Spinal cord (tissue), 10 donors: ENCODE data around the gene R3HDM2. TPM values are rescaled to one million over a fixed set of nuclear protein-coding genes. Genes with fewer than 3 reads are reported as not detected.

Source experiments
- DNase-seq, 6 donors: peaks; one replicate each; pipeline versions ENCODE4 v3.0.0 to v3.0.0-alpha.2; 2013 to 2015; ENCODE audit warnings: low spot score in 6 of 6, low read depth in 4 of 6
- H3K27ac ChIP-seq: one replicate; pipeline ENCODE4 v1.5.1; 2013; ENCODE audit warnings: low read depth, low read length, control low read depth
- H3K27me3 ChIP-seq: one replicate; pipeline ENCODE4 v1.6.1; 2013; ENCODE audit warnings: low read length; ENCODE audit not compliant: control insufficient read depth, insufficient read depth
- H3K36me3 ChIP-seq: one replicate; pipeline ENCODE4 v1.6.1; 2013; ENCODE audit warnings: low read length; ENCODE audit not compliant: control insufficient read depth, insufficient read depth
- H3K4me1 ChIP-seq: one replicate; pipeline ENCODE4 v1.6.1; 2013; ENCODE audit warnings: low read length; ENCODE audit not compliant: control insufficient read depth, insufficient read depth
- H3K4me3 ChIP-seq: one replicate; pipeline ENCODE4 v1.5.1; 2013; ENCODE audit warnings: low read depth, low read length, control low read depth
- H3K9me3 ChIP-seq: one replicate; pipeline ENCODE4 v1.6.1; 2013; ENCODE audit warnings: low read length; ENCODE audit not compliant: control insufficient read depth, insufficient read depth
- WGBS: methylation state at CpG from one replicate; pipeline ENCODE4 v1.1.5; 2013; ENCODE audit warnings: missing lambda C conversion rate; ENCODE audit not compliant: insufficient coverage; 5-methylcytosine and 5-hydroxymethylcytosine counted together
- polyA plus RNA-seq, 2 donors: library from polyadenylated mRNA; unstranded; fragments of 120-200 nt; gene quantifications; one replicate each; pipeline ENCODE4 v1.2.1, GENCODE V29; 2013; ENCODE audit not compliant: insufficient read length in 2 of 2
- total RNA-seq, 2 donors: library from RNA; depleted of rRNA in 1 of 2; stranded (reverse); fragments of 120-200 nt in 1 of 2; fragments of >200 nt in 1 of 2; gene quantifications; one replicate each; pipeline versions ENCODE4 v1.2.3 to v1.2.4, GENCODE V29; 2013 to 2014
- donor health status: healthy.

Gene R3HDM2
- total and polyA plus RNA-seq, 4 donors = 42.7 to 98.2 (median 65.1) TPM

DNA sequence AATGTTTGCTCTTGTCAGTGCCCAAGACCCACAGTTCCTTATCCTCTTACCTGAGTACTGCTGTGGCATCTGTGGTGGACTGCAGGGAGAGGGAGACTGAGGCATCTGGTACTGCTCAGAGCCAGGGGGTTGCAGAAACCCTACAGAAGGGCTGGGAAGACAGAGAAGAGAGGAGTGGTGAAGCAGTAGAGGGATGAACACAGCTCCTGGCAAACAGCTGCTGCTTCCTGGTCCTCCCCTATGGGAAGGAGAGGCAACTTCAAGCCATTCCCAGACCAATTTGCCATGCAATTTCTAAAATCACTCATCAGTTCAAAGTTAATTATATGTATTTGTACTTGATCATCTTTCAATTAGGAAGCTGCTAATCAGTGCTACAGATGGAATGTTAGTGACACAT is 164.2 kb downstream of the R3HDM2 start:
- Histone ChIP-seq H3K27ac (no peak overlapping the region), H3K27me3 (no peaks in the 10 kb centered on the region), H3K9me3 (no peaks in the 10 kb centered on the region), H3K4me3 (no peak overlapping the region), H3K4me1 (peaks cover 5% of the 10 kb centered on the region), H3K36me3 (peaks cover 52% of the 10 kb centered on the region)
- no peak for DNase-seq

DNA sequence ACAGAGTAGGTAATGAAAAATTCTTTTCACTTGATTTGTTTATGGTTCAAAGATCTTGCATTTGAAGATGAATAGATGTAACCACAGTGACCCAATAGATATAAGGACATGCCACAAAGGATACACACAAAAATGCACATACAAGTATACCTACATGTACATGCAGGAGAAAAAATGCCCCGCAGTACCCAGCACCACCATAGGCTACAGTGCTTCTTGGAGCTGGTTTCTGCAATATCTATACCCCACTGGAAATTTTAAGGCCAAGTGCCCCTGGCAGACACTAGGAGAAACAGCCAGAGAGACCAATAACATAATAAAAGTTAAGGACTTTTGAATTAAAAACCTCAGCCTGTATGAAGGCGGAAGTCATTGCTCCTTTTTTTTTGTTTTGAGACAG is 167.7 kb downstream of the R3HDM2 start:
- WGBS = 83% methylated on average over 1 of the region's 2 CpGs
- H3K27me3 ChIP-seq = no peaks in the 10 kb centered on the region
- H3K4me3 ChIP-seq = no peak overlapping the region
- H3K9me3 ChIP-seq = no peaks in the 10 kb centered on the region
- peaks cover 40% of the 10 kb centered on the region for H3K36me3 ChIP-seq
- H3K27ac ChIP-seq = no peak overlapping the region
- peaks cover 9% of the 10 kb centered on the region for H3K4me1 ChIP-seq
- DNase-seq = no peak

DNA sequence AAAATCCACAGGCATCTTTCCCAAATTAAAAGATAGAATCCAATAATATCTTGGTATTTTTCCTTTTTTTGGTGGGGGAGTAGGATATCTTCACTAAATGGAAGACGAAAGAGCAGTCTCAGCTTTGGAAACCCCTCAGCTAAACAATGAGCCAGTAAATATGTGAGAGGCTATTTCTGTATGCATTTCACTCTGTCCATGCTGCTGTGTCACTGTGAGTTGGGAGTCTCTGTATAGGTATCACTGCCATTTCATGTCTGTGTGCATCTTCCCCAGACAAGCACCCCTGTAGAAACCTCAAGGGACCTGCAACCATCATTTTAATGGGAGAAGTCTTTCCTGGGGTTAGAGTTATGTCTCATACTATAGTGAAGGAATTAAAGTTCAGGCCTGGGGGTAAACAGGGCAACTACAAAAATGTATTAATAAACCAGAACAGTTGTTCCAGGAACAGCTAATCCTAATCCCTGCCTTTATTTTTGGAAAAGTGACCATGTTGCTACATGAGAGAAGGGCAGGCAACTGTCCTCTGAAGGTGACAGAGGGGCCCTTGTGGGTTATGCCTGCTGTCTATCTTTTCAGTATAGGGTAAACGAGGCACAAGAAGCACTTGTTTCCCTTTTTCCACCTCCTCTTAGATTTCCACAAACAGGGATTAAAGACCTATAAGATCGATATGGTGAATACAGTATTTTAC is 168.6 kb downstream of the R3HDM2 start:
- no peak overlapping the region for H3K27ac ChIP-seq
- WGBS = no CpG with 5 or more reads among the region's 3 CpGs
- peaks cover 40% of the 10 kb centered on the region for H3K36me3 ChIP-seq

DNA sequence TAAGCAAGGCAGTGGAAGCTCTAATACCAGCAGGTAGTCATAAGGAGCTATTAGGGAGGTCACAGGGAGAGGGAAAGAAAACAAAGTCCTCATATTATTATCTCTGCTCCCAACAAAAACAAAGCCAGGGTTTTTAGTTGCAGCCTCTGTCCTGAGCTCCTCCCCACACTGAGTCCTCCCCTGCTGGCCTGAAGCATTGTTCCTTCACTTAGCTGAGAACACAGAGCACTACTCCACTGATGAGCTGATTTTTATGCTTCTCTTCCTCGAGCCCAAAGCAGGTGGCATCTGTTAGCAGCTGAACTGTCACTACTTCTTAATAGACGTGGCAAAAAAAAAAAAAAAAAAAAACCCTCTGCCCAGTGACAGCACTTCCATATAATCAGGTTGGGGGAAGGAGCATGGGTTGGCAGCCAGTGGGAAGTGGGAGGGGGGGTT is 169.4 kb downstream of the R3HDM2 start:
- peak in 2 of 6 donors; percentile 64 to 81 for DNase-seq
- Histone ChIP-seq H3K27me3 (no peaks in the 10 kb centered on the region), H3K9me3 (no peaks in the 10 kb centered on the region), H3K4me1 (peaks cover 9% of the 10 kb centered on the region), H3K4me3 (no peak overlapping the region), H3K36me3 (peaks cover 38% of the 10 kb centered on the region), H3K27ac (no peak overlapping the region)
- WGBS = no CpG with 5 or more reads among the region's 2 CpGs

More for the DNA sequence above, 168.6 kb downstream of the R3HDM2 start:
- Histone ChIP-seq H3K9me3 (no peaks in the 10 kb centered on the region), H3K4me3 (no peak overlapping the region), H3K4me1 (peaks cover 9% of the 10 kb centered on the region), H3K27me3 (no peaks in the 10 kb centered on the region)
- peak in 1 of 6 donors; percentile 37 for DNase-seq

DNA sequence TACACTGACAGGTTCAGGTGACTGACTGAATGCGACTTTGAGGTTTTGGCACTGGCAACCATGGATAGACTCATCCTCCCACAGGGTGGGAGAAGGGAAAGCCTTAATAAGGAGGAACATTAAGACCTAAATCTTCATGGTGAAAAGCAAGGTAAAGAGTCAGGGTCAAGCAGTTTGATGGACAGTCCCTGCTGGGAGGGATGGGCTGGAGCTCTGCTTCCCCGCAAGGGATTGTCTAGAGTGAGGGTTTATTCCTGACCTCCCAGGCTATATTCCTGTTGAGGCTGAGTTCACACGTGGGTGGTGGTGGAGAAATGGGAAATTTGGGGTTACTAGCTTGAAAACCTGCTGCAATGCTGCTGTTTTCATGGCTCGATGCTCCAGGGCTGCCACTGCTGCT is 170.5 kb downstream of the R3HDM2 start:
- H3K27ac ChIP-seq = no peak overlapping the region

DNA sequence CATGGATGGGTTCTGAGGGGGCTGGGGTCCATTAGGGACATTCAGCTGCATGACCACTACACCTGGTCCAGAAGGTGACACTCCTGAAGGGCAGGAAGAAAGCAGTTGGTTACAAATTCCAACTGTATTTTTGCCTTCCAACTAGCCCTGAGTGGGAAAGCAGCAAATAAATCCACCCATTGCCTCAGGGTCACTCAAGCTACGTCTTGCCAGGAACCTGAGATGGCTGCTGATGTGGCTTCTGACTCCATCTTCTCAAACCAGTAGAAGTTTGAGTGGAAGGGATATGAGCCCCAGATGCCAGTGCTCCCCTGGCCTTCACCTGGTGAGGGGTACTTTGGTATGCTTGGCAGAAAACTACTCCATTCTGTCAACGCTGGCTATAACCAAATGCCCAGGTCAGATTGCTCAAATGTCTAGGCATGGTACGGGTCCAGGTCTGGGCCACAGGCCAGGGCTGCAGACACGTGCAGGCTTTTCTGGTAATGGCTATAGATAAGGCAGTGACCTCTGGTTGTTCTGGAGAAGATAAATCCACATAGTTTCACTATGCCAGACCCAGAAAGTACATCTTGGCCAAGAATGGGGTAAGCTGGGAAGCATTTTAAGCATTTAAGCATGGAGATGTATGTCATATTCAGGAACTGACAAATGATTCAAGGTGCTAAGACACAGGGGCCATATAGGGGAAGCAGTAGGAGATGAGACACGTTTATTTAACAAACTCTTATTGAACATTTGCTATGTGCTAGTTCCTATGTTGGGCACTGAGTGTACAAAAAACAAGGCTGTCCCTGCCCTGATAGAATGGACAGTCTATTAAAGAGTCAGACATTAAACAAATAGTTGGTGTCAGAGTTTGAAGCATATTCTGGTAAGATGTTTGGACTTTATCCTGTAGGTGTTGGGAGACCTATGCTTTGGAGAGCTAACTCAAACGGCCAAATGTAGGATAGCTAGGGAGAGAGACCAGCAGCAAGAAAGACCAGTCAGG is 171.6 kb downstream of the R3HDM2 start:
- H3K4me1 ChIP-seq = peaks cover 5% of the 10 kb centered on the region
- WGBS = 93% methylated on average over 3 of the region's 6 CpGs
- no peaks in the 10 kb centered on the region for H3K9me3 ChIP-seq
- DNase-seq = no peak
- no peak overlapping the region for H3K27ac ChIP-seq
- H3K27me3 ChIP-seq = no peaks in the 10 kb centered on the region
- peaks cover 41% of the 10 kb centered on the region for H3K36me3 ChIP-seq
- H3K4me3 ChIP-seq = no peak overlapping the region

More for the DNA sequence above, 170.5 kb downstream of the R3HDM2 start:
- Histone ChIP-seq H3K27me3 (no peaks in the 10 kb centered on the region), H3K4me3 (no peak overlapping the region), H3K4me1 (peaks cover 5% of the 10 kb centered on the region), H3K9me3 (no peaks in the 10 kb centered on the region), H3K36me3 (peaks cover 38% of the 10 kb centered on the region)
- DNase-seq = no peak
- WGBS = 79% methylated on average over 4 of the region's 4 CpGs

DNA sequence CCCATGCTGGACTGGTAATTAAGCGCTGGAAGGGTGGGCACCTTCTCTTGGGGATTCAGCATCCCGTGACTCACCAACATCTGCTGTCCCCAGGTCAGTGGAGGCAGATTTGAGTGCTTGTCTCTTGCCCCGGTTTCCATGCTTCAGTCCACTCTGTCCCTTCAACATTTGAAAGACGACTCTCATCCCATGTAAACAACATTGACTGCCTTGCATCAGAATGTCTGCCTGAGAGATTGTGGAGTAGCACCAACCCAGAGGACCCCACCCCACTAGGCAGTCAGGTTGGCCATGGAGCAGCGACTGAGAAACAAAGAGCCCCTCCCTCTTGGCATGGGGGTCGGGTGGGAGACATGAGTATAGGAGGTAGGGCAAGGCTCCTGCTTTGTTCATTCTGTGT is 174.9 kb downstream of the R3HDM2 start:
- H3K9me3 ChIP-seq = no peaks in the 10 kb centered on the region
- no peaks in the 10 kb centered on the region for H3K4me1 ChIP-seq
- H3K27me3 ChIP-seq = no peaks in the 10 kb centered on the region
- no peak overlapping the region for H3K27ac ChIP-seq
- no peak for DNase-seq
- no peak overlapping the region for H3K4me3 ChIP-seq
- H3K36me3 ChIP-seq = peaks cover 46% of the 10 kb centered on the region
- 98% methylated on average over 4 of the region's 6 CpGs for WGBS

DNA sequence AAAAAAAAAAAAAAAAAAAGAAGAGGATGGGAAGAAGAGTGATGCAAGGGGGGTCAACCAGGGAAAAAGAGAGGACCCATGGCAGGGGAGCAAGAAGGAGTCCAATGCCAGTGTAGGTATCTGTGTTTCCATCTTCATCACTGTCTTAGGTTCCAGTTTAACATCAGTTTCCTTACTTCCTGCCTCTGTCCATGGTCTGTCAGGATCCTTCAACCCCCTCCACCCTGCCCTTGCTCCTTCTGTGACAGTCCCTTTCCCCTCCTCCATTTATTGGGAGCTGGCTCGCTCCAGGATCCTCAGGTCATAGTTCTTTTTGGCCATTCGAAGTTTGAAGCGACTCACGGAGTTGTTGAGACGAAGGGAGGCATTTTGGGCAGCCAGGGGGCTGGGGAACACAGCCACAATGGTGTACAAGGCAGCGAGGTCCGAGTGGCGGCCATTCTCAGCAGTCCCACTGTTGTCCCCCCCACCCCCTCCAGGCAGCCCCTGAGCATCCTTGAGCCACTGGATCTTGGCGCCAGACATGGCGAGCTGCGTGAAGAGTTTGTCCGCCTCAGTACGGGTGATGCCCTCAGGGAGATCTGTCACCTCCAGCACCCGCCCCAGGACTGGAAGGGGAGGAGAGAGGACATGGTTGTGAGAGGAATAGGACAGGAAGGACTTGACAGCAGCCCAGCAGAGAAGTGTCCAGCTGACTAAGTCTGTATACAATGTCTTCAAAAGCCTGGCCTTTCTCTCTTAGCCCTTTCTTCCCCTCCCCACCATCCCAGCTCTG is 176.2 kb downstream of the R3HDM2 start:
- H3K4me3 ChIP-seq = no peak overlapping the region
- DNase-seq = no peak
- H3K36me3 ChIP-seq = peaks cover 42% of the 10 kb centered on the region
- H3K9me3 ChIP-seq = no peaks in the 10 kb centered on the region
- H3K27me3 ChIP-seq = no peaks in the 10 kb centered on the region
- WGBS = 97% methylated on average over 13 of the region's 14 CpGs
- no peak overlapping the region for H3K27ac ChIP-seq
- no peaks in the 10 kb centered on the region for H3K4me1 ChIP-seq

DNA sequence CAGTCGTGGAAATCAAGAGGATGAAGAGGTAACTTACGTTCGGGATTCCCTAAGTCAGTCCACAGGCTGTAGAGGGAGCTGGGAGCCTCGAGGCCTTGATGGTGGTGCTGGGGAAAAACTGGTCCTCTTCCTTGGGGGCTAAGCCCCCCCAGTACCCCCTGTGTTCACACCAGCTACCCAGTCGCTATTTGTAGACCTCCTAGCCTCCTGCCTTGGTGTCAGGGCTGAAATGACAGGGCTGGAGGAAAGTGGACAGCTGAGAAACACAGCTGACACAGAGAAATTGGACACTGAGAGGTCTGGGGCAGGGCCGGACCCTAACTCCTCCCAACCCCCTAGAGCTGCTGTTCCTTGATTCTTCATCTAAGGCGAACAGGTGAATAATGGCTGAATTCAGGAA is 179.9 kb downstream of the R3HDM2 start, which contains the start of gene STAC3:
Gene STAC3, minus strand, starts transcription at position 232 of the 400 bp plus-strand sequence. CDS start 1,551 bp downstream, outside the sequence.
- H3K4me3 ChIP-seq = no peak within 1 kb of the TSS
- DNase-seq = no peak
- H3K36me3 ChIP-seq = peaks cover 19% of the 10 kb centered on the region
- 53% methylated on average over 4 of the region's 7 CpGs for WGBS
- H3K27me3 ChIP-seq = no peaks in the 10 kb centered on the region
- H3K9me3 ChIP-seq = no peaks in the 10 kb centered on the region
- H3K4me1 ChIP-seq = no peaks in the 10 kb centered on the region
- H3K27ac ChIP-seq = no peak within 1 kb of the TSS
